NCI-H1417 treated with DMSO at 0.1 percent for 48 hours (cell line): ENCODE measurements around the gene MISP3.
A peak's percentile ranks its signal among the peaks of the same experiment; 100 is the strongest.

Source experiments
- DNase-seq: peaks from one replicate; lab custom pipeline; 2025; lab: John Stamatoyannopoulos, UW

The MISP3 gene

DNA sequence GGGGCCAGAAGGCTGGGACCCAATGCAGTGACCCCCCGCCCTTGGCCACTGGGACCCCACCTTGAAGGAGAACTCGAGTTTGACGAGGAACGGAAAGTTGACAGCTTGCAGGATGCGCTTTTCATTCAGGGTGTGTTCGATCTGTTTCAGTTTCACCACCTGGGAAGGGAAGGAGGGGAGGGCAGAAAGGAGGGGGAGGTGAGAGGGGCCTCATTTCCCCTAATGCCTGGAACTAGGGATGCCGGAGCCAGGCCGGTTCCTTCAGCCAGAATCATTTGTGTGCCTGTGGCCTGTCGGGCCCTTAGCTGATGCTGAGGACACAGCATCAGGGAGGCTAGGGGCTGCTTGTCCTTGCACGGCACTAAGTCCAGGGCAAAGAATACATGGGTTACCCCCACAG lies 30.2 kb downstream of the MISP3 start:
- DNase-seq, result no peak

GRCh38 chr19:14103310-14103709 lies 30.7 kb downstream of the MISP3 start:
- DNase-seq, result no peak

GRCh38 chr19:14105680-14106079 lies 33.1 kb downstream of the MISP3 start:
- DNase-seq, result no peak

DNA sequence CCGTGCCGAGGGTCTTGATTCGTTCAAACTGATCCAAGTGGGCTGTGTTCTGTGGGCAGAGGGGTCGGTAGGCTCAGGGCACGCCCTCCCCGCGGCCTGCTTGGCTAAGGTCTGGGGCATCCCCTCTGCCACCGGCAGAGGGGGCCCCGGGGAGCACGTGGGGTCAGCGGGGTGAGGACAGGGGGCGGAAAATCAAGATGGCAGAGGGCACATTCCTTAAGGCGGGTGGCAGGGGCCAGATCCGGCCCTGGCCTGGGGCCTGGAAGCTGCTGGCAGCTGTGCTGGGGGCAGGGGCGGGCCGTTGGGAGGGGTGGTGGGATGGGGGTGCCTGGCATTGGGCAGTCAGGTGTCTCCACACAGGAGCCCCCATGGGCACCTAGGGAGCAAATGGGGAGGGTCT lies 34.3 kb downstream of the MISP3 start:
- no peak for DNase-seq

DNA sequence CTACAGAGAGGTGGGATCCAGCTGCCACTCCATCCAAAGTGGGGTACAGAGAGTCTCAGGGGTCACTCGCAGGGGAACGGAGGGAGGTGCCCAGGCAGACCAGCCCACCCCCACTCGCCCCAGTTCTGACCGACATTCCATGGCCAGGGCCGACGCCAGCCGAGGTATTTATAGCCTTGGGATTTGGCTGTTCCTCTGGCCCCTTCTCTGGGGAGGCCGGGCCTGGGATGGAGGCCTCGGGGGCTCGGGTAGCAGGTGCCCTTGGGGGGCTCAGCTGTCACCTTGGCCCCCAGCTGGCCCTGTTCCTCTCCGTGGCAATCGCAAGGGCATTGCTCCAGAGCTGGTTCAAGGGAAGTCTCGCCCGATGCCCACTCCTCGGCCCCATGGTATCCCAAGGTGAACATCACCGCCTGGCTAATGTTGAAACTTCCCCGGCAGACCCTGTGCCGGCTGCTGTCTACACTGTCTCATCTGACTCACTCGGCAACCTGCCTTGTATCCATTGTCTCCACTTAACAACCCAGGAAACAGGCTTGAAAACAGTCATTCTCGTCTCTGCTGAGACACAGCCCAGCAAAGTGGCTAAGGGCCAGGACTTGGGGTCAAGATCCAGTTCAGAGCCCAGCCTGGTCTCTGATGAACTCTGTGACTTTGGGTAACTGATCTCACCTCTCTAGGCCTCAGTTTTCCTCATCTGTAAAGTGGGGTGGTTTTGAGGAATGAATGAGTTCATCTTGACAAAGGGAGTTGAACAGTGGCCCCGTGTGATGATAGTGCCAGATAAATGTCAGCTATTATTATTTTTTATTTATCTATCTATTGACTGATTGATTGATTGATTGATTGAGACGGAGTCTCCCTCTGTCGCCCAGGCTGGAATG lies 35.2 kb downstream of the MISP3 start:
- no peak for DNase-seq

DNA sequence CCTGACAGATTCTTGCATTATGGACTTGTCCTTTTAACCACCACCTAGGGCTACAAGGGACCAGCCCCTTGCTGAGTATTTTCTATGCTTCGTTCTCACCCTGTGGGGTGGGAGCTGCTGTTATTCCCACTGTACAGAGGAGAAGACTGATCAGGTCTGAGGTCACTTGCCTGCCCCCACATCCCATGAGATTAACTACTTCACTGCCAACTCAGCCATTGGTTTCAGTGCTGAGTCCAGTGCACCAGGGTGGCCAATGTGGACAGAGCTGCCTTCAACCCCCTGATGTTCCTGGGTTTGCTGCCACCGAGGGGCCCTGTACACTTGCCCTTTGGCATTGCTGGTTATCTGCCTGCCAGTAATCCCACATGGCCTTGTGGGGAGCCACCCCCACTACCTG lies 38.1 kb downstream of the MISP3 start:
- no peak for DNase-seq

DNA sequence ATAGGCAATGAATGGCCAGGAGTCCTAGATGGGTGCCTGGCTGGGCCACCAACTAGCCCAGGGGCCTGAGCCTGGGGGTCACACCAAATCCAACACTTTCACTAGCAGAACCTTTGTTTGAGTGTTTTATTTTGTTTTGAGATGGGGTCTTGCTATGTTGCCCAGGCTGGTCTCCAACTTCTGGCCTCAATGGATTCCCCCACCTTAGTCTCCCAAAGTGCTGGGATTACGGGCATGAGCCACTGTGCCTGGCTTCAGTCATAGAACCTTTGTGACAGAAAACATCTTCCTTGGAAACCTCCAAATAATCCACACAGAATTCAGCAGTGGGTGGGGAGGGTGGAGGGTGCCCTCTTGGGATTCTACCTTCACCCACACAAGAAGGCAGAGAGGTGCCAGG lies 38.9 kb downstream of the MISP3 start:
- DNase-seq, result no peak

DNA sequence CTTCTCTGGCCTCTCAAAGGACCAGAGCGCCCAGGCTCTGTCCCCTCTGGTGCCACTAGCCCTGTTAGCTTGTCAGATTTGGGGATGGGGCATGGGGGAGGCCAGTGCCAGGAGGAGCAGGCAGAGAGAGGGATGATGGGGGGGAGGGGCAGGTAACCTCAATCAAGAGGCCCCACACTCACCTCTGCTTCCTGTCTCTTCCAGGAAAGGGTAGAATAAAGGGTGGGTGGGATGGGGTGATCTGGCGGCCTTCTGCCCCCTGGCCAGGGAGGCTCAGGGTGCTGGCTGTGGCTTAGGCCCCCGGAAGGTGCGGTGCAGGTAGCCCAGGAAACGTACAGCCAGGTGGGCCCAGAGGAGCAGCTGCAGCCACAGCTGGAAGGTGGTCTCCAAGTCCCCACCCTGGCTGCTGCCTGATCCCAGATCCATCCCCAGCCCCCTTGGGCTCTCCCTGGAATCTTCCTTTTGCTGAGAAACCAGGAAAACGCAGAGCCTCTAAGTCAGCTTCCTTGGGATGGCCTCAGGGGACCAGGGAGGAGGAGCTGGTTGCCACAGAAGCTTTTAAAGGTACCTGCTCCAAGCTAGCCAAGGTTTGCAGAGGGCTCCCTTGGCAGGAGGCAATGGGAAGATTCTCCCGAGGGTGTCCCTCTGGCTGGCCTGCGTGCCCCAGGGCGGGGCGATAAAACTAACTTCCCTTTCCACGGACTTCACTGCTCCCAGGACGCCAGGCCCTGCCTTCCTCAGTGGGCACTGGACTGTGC lies 39.6 kb downstream of the MISP3 start:
- no peak for DNase-seq

DNA sequence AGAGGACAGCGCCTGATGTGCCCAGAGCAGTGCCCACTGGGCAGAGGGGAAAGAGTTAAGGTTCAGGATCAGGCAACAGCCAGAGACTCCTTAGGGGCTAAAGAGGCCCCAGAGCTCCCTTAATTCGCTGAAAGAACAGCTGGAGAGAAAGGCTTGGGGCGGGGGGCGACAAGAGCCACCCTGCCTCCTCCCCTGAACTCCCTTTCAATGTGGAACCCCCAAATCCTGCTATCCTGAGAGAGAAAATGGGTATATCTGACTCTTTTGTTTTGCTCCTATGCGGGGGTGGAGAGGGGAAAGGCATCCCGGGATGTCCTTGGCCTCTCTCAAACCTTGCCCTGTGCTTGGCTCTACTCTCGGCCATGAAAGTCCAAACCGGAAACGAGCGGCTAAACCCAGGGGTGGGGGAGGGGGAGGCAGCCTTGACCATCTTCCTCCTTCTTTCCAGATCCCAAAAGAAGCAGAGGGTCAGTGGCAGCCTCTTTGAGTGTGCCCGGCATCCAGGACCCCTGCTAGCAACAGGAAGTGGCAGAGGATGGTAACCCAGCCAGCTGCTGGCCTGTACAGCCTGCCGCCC lies 40.3 kb downstream of the MISP3 start:
- no peak for DNase-seq

- DNase-seq, result no peak
Measured at GRCh38 chr19:14113762-14114414, 41.3 kb downstream of the MISP3 start.

DNA sequence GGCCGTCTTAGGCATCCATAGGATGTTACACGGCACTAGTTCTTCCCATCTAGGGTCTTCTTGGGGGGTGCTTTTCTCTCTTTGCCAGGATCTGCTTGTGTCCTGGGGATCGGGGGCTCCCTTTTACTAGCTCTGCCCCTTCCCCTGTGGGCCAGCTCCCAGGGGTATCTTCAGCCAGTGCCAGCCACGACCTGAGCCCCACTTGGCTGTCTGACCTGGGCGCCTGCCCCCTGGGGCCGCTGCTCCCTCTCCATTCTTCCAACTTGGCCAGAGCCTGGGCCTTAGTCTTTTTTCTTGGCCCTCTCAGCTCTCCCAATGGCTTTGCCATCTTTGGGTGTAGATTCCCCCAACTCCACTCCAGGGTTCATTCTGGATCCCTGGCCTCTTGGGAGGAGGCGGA lies 41.9 kb downstream of the MISP3 start:
- no peak for DNase-seq

GRCh38 chr19:14114854-14115253 lies 42.3 kb downstream of the MISP3 start:
- no peak for DNase-seq

DNA sequence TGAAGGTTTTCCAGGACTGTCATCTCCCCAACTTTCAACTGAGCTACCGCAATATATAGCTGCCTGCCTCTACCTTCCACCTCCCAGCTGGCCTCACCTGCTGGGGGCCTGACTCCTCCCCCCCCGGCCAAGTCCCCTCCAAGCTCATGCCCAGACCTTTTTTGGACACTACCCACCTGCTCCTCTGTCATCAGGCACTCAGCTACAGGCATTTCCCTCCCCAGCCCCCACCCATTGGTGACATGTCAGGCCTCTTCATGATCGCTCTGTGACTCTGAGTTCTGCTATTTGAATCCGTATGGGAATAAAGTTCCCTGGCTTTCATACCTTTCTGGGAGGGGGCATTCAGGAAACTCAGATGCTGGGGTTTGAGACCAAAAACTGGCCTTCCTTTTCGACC lies 43.2 kb downstream of the MISP3 start:
- DNase-seq, result no peak

DNA sequence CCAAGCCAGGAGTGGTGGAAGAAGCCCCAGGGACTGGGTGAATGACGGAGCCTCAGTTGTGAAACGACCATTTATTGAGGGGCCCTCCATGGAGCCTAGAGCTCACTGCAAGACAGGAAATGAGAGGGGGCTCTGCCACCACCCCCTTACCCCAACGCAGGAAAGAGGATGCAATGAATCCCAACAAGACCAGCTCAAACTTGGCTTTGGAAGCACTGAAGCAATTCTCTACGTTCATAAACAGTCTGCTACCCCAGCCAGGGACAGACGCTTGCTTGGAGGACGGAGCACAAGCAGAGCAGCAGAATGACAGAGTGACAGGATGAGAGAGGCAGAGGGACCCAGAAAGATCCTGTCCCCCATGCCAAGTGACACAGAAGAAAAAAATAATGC lies 43.9 kb downstream of the MISP3 start:
- DNase-seq, result no peak

- DNase-seq, result no peak
Measured at GRCh38 chr19:14116918-14117578, 44.5 kb downstream of the MISP3 start.

- DNase-seq, result peak; percentile 94
Measured at GRCh38 chr19:14117668-14118164, 45.1 kb downstream of the MISP3 start, which contains the start of gene PRKACA. Gene PRKACA (minus strand): TSS chr19:14117762. CDS start chr19:14117547, 215 bp downstream.

GRCh38 chr19:14118165-14119051 lies 45.8 kb downstream of the MISP3 start:
- no peak for DNase-seq

DNA sequence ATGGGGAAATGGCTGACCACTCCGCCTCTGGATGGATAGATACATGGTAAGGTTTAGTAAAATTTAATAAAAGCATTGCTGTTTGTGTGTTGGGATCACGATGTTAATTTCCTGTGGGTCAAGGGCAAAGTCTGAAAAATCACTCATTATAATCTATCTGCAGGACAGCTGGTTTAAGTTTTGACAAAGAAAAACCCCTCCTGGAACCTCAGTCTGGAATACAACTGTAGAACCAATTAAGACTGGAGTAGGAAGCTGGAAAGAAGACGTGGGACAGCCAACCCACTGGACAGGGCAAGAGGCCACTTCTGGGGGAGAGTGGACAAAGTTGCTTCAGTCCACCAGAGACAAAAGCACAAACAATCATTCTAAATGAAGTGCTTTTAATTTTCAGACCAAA lies 46.6 kb downstream of the MISP3 start:
- no peak for DNase-seq

GRCh38 chr19:14119644-14120496 lies 47.3 kb downstream of the MISP3 start:
- no peak for DNase-seq

GRCh38 chr19:14120497-14120780 lies 47.9 kb downstream of the MISP3 start:
- no peak for DNase-seq
